HEK293 (cell line): Measurements from ENCODE around the gene PANX2.

ENCODE experiments used
- CTCF ChIA-PET: fragments of 350-600 bp; formaldehyde crosslinking; extraction: SDS; loops from one replicate; lab custom pipeline; 2021; ENCODE audit warnings: antibody characterized with exemption; lab: Yijun Ruan, JAX
- POLR2A ChIA-PET: fragments of 300-600 bp; formaldehyde crosslinking; extraction: SDS; loops from one replicate; lab custom pipeline; 2020; ENCODE audit warnings: antibody characterized with exemption, inconsistent platforms; lab: Yijun Ruan, JAX
- H3K27ac ChIP-seq: fragments of 200-500 bp; sonication (Bioruptor generic); 2 replicates; pipeline ENCODE4 v1.5.1; 2014; ENCODE audit warnings: low read depth, low read length, control low read depth, inconsistent platforms; ENCODE audit errors: extremely low read depth
- H3K36me3 ChIP-seq, 2 experiments: fragments of 200-500 bp in 1 of 2; sonication (Bioruptor generic) in 1 of 2; 1 replicate in 1 of 2; 2 replicates in 1 of 2; pipeline ENCODE4 v1.5.1; 2014 to 2017; ENCODE audit warnings: inconsistent platforms in 2 of 2, low read length in 2 of 2; ENCODE audit not compliant: control insufficient read depth in 2 of 2, insufficient read depth in 1 of 2
- H3K4me1 ChIP-seq: fragments of 200-500 bp; sonication (Bioruptor generic); 2 replicates; pipeline ENCODE4 v1.5.1; 2014; ENCODE audit warnings: mild to moderate bottlenecking, low read length, inconsistent platforms; ENCODE audit not compliant: control insufficient read depth, insufficient read depth
- H3K4me3 ChIP-seq: 2 replicates; pipeline ENCODE4 v1.5.1; 2011; ENCODE audit warnings: low read depth, mild to moderate bottlenecking, control low read depth, low read length, moderate library complexity
- H3K9me3 ChIP-seq: fragments of 200-500 bp; sonication (Bioruptor generic); 2 replicates; pipeline ENCODE4 v1.5.1; 2014; ENCODE audit warnings: low read depth, low read length, inconsistent platforms; ENCODE audit not compliant: control insufficient read depth, insufficient read depth
- REST ChIP-seq: fragments of 450-650 bp; formaldehyde crosslinking; IDR thresholded peaks from 2 replicates; pipeline ENCODE4 v1.5.1; 2016; ENCODE audit warnings: missing biosample characterization, missing genetic modification characterization
- SCRT1 ChIP-seq: fragments of 450-650 bp; formaldehyde crosslinking; IDR thresholded peaks from 2 replicates; pipeline ENCODE4 v1.5.1; 2016; ENCODE audit warnings: missing biosample characterization, missing genetic modification characterization, borderline replicate concordance
- ZFP69B ChIP-seq: fragments of 450-650 bp; formaldehyde crosslinking; IDR thresholded peaks from 2 replicates; pipeline ENCODE4 v1.5.1; 2016; ENCODE audit warnings: missing biosample characterization, missing genetic modification characterization
- ZNF19 ChIP-seq: fragments of 450-650 bp; formaldehyde crosslinking; IDR thresholded peaks from 2 replicates; pipeline ENCODE4; 2016; ENCODE audit warnings: missing biosample characterization, missing genetic modification characterization, low read depth
- ZNF221 ChIP-seq: fragments of 450-650 bp; formaldehyde crosslinking; IDR thresholded peaks from 2 replicates; pipeline ENCODE4 v1.5.1; 2017; ENCODE audit warnings: missing biosample characterization, missing genetic modification characterization, borderline replicate concordance
- ZNF521 ChIP-seq: fragments of 450-650 bp; formaldehyde crosslinking; IDR thresholded peaks from 2 replicates; pipeline ENCODE4 v1.5.1; 2017; ENCODE audit warnings: missing biosample characterization, mild to moderate bottlenecking, missing genetic modification characterization
- ZNF837 ChIP-seq: fragments of 450-650 bp; formaldehyde crosslinking; IDR thresholded peaks from 2 replicates; pipeline ENCODE4 v1.5.1; 2016; ENCODE audit warnings: missing biosample characterization, missing genetic modification characterization
- ZSCAN16 ChIP-seq: fragments of 450-650 bp; formaldehyde crosslinking; IDR thresholded peaks from 2 replicates; pipeline ENCODE4 v1.5.1; 2016; ENCODE audit warnings: missing biosample characterization, missing genetic modification characterization
- ZSCAN30 ChIP-seq: fragments of 450-650 bp; IDR thresholded peaks from 2 replicates; pipeline ENCODE4 v1.5.1; 2018; ENCODE audit warnings: missing biosample characterization, mild to moderate bottlenecking, missing genetic modification characterization, moderate library complexity
- TF ChIP-seq, protein P1 (sequence below): IDR thresholded peaks from 2 replicates; pipeline ENCODE4 v1.6.1; 2011; ENCODE audit warnings: mild to moderate bottlenecking, low read depth, low read length, borderline replicate concordance
- TF ChIP-seq, protein P2 (sequence below): fragments of 450-650 bp; formaldehyde crosslinking; IDR thresholded peaks from 2 replicates; pipeline ENCODE4 v1.5.1; 2016; ENCODE audit warnings: missing biosample characterization, missing genetic modification characterization, borderline replicate concordance
- TF ChIP-seq, protein P3 (sequence below): fragments of 450-650 bp; formaldehyde crosslinking; IDR thresholded peaks from 2 replicates; pipeline ENCODE4 v1.5.1; 2016; ENCODE audit warnings: missing biosample characterization, missing genetic modification characterization, low read depth

PANX2 gene

GRCh38 chr22:50140615-50141014 is 29.9 kb upstream of the PANX2 start:
- ChIA-PET CTCF (interaction anchor here (0.7 to 1.5 kb wide), 4 partner anchors 8 to 110 kb away, joined by 3 to 4 read pairs (median 4); no protein-coding TSS in a partner anchor), POLR2A (no interaction called here)
- TF ChIP-seq ZNF837 (tag by site-specific recombination), result no peak
- no peak for TF ChIP-seq ZNF521
- TF ChIP-seq SCRT1 (tag by site-specific recombination), result no peak
- no peak for TF ChIP-seq REST (tag by site-specific recombination)
- no peak for TF ChIP-seq ZSCAN16
- TF ChIP-seq ZNF221 (tag by site-specific recombination), result no peak
- TF ChIP-seq, protein P1, sequence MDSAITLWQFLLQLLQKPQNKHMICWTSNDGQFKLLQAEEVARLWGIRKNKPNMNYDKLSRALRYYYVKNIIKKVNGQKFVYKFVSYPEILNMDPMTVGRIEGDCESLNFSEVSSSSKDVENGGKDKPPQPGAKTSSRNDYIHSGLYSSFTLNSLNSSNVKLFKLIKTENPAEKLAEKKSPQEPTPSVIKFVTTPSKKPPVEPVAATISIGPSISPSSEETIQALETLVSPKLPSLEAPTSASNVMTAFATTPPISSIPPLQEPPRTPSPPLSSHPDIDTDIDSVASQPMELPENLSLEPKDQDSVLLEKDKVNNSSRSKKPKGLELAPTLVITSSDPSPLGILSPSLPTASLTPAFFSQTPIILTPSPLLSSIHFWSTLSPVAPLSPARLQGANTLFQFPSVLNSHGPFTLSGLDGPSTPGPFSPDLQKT, result no peak
- no peak for TF ChIP-seq ZSCAN30 (tag by site-specific recombination)
- TF ChIP-seq ZFP69B, result no peak
- TF ChIP-seq, protein P2, sequence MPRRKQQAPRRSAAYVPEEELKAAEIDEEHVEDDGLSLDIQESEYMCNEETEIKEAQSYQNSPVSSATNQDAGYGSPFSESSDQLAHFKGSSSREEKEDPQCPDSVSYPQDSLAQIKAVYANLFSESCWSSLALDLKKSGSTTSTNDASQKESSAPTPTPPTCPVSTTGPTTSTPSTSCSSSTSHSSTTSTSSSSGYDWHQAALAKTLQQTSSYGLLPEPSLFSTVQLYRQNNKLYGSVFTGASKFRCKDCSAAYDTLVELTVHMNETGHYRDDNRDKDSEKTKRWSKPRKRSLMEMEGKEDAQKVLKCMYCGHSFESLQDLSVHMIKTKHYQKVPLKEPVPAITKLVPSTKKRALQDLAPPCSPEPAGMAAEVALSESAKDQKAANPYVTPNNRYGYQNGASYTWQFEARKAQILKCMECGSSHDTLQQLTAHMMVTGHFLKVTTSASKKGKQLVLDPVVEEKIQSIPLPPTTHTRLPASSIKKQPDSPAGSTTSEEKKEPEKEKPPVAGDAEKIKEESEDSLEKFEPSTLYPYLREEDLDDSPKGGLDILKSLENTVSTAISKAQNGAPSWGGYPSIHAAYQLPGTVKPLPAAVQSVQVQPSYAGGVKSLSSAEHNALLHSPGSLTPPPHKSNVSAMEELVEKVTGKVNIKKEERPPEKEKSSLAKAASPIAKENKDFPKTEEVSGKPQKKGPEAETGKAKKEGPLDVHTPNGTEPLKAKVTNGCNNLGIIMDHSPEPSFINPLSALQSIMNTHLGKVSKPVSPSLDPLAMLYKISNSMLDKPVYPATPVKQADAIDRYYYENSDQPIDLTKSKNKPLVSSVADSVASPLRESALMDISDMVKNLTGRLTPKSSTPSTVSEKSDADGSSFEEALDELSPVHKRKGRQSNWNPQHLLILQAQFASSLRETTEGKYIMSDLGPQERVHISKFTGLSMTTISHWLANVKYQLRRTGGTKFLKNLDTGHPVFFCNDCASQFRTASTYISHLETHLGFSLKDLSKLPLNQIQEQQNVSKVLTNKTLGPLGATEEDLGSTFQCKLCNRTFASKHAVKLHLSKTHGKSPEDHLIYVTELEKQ (tag by site-specific recombination), result no peak
- no peak for TF ChIP-seq ZNF19 (tag by site-specific recombination)
- H3K36me3 ChIP-seq, result no peaks in the 10 kb centered on the region
- H3K9me3 ChIP-seq, result no peaks in the 10 kb centered on the region
- H3K4me3 ChIP-seq, result no peak overlapping the region
- H3K27ac ChIP-seq, result no peak overlapping the region
- H3K4me1 ChIP-seq, result peaks cover 6% of the 10 kb centered on the region; the same call in 1 of the 2 replicates

DNA sequence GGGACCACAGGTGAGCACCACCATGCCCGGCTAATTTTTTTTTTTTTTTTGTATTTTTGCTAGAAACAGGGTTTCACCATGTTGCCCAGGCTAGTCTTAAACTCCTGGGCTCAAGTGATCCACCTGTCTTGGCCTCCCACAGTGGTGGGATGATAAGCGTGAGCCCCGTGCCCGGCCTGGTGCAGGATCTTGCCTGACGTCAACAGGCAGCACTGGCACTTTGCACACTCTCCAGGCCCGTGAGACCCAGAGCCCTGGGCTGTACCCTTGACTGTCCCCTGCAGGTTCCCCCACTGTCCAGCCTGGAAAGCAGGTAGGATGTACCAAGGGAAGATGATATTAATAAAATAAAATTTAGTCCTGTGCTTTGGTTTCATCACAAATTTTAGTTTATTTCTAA is 29.1 kb upstream of the PANX2 start:
- Histone ChIP-seq H3K4me1 (peaks cover 6% of the 10 kb centered on the region; the same call in 1 of the 2 replicates), H3K36me3 (no peaks in the 10 kb centered on the region), H3K4me3 (no peak overlapping the region), H3K9me3 (no peaks in the 10 kb centered on the region), H3K27ac (no peak overlapping the region)
- ChIA-PET POLR2A (no interaction called here), CTCF (interaction anchor here (0.6 to 1.1 kb wide), 3 partner anchors 14 to 90 kb away, joined by 3 read pairs; no protein-coding TSS in a partner anchor)
- TF ChIP-seq, protein P3, sequence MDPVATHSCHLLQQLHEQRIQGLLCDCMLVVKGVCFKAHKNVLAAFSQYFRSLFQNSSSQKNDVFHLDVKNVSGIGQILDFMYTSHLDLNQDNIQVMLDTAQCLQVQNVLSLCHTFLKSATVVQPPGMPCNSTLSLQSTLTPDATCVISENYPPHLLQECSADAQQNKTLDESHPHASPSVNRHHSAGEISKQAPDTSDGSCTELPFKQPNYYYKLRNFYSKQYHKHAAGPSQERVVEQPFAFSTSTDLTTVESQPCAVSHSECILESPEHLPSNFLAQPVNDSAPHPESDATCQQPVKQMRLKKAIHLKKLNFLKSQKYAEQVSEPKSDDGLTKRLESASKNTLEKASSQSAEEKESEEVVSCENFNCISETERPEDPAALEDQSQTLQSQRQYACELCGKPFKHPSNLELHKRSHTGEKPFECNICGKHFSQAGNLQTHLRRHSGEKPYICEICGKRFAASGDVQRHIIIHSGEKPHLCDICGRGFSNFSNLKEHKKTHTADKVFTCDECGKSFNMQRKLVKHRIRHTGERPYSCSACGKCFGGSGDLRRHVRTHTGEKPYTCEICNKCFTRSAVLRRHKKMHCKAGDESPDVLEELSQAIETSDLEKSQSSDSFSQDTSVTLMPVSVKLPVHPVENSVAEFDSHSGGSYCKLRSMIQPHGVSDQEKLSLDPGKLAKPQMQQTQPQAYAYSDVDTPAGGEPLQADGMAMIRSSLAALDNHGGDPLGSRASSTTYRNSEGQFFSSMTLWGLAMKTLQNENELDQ (tag by site-specific recombination), result no peak
